GM21360 (cell line): ENCODE data around the gene TDRD12.
"Not testable (repeated sequence)": the region's sequence is repeated elsewhere in the genome, so short reads cannot be mapped to it uniquely, and the experiment has no call there.

Source experiments
- ATAC-seq: cut with Tn5 transposase; IDR thresholded peaks from one replicate; pipeline ENCODE4 v1.9.1; 2021; ENCODE audit warnings: mild to moderate bottlenecking, moderate library complexity; ENCODE audit not compliant: unreplicated experiment

Gene TDRD12

DNA sequence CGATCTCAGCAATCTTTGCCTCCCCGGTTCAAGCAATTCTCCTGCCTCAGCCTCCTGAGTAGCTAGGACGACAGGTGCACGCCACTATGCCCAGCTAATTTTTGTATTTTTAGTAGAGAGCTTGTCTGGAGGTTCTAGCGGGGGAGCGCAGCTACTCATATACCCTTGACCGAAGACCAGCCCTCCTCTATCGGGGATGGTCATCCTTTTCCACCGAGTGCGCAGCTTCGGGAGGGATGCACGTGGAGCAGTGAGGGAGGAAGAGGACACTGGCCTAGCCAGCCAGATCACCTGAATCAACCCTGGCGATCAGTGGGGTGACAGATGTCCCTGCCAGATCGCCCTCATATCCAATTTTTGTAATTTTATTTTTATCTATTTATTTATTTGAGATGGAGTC lies 143.2 kb downstream of the TDRD12 start:
- no peak for ATAC-seq

DNA sequence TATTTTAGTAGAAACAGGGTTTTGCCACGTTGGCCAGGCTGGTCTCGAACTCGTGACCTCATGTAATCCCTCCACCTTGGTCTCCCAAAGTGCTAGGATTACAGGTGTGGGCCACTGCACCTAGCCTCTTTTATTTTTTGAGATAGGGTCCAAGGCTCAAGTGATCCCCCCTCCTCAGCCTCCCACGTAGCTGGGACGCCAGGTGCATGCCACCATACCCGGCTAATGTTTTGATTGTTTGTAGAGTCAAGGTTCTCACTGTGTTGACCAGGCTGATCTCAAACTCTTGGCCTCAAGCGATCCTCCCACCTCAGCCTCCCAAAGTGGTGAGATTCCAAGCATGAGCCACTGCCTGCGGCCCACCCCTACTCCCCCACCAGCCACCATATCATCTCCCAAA lies 143.7 kb downstream of the TDRD12 start:
- ATAC-seq, result no peak

- no peak for ATAC-seq
These were observed 144.3 kb downstream of the TDRD12 start for GRCh38 chr19:32863841-32864240.

DNA sequence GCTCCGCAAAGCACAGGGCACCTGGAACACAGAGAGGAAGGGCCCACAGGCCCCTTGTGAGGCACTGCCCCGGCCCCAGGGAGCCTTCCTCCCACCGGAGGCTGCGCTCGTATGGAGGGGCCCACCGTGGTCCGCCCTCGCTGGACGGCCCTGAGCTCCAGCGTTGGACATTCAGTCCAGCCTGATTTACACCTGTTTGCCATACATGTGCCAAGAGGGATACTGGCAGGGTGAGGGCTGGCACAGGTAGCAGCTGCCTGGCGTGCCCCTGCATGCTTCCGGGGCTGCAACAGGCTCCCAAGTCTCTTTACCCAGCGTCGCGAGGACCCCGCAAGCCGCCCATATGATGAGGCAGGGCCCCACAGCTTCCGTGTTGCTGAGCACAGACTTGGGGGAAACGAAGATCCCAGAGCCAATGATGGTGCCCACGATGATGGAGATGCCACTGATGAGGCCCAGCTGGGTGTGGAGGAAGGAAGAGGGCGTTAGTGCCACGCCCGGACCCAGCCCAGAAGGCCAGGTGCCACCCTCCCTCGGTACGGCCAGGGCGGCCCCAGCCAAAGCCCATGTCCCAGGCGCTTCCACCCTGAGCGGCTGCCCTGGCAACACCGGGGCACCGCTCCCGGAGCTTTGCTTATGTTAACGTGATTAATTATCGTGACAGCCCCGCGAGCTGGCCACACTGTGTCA lies 144.9 kb downstream of the TDRD12 start:
- no peak for ATAC-seq

DNA sequence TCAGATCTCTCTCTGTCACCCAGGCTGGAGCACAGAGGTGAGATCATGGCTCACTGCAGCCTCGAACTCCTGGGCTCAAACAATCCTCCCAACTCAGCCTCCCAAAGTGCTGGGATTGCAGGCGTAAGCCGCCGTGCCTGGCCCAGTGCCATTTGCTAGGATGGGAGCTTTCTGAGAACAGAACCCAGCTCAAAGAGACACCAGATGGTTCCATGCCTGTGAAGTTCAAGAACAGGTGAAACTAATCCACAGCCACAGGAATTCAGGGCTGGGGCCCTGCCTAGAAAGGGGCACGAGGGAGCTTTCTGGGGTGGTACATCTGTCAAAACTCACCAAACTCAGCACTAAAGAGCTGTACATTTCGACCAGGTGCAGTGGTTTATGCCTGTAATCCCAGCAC lies 145.8 kb downstream of the TDRD12 start:
- no peak for ATAC-seq

DNA sequence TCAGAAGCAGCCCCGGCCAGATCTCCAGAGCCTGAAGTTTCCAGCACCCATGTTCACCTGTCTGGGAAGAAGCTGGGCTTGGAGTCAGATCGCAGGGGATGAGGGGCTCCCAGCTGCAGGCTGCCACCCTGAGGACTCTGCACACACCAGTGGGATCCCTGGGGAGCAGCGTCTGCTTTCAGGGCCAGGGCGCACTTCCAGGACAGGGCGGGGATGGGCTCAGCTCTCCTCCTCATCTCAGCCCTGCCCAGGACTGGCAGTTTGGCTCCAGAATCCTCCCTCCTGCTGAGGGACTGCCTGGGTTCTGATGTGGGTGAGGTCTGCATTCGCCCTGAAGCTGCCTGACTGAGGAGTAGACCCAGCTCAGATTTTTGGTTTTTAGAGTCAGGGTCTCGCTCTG lies 146.5 kb downstream of the TDRD12 start:
- ATAC-seq, result no peak

GRCh38 chr19:32866564-32867265 lies 147.1 kb downstream of the TDRD12 start:
- no peak for ATAC-seq

- ATAC-seq, result not testable (repeated sequence)
These were observed 147.9 kb downstream of the TDRD12 start for GRCh38 chr19:32867436-32867835.

DNA sequence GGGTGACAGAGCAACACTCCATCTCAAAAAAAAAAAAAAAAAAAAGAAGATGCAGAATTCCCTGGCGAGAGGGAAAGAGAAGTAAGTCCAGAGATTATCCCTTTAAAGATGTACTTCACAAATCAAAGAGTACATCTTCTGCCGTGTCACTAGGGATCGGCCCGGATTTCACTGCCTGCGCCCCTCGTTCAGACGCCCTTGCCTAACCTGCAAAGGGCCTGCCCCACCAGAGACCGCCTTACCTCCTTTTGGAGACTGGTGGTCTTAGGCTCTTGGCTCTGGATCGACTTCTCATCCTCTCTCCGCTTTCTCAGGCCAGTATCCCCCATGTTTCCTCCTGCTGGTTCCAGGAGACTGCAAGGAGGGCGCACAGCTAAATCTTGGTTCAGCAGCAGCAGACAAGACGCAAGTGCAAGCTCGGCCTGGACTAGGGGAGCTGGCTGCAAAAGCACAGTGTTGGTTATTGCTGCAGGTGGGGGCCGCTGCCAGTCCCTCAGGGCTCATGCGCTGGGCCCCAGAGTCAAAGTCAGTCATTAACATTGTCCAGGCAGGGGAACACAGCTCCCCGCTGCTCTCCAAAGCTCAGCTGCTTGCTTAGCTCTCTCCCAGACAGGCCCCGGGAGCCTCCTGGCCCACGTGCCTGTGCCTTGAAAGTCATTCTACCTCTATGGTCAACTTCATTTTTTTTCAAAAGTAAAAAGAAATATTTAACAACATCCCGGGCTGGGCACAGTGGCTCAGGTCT lies 148.8 kb downstream of the TDRD12 start:
- ATAC-seq, result no peak

- ATAC-seq, result no peak
These were observed 149.9 kb downstream of the TDRD12 start, which contains the start of gene SLC7A9 for GRCh38 chr19:32869369-32869965. Gene SLC7A9 (minus strand): TSS chr19:32869767. CDS start chr19:32868534, 1,233 bp downstream.

GRCh38 chr19:32869966-32870573 lies 150.5 kb downstream of the TDRD12 start:
- no peak for ATAC-seq

DNA sequence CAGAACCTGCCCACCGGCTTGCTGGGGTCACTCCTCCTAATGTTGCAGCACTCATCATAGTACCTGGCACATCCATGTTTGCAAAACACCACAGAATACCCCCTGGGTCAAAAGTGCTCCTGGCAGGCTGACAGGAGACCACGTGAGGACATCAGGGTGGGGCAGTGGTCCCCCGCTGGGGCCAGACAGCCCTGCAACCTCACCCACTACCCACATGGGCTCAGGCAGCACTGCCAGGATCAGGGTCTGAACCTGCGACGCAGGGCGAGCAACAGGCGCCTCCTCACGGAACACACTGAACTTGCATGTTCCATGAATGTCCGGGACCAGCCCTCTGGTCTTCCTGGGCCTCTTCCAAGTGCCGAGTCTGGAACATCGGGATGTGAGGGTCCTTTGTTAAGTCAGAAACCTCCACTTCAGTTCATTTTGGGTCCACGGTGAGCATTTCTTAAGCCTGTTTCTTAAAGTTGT lies 151.4 kb downstream of the TDRD12 start:
- ATAC-seq, result no peak

- ATAC-seq, result no peak
These were observed 152.8 kb downstream of the TDRD12 start for GRCh38 chr19:32872391-32872790.

- ATAC-seq, result no peak
These were observed 153.8 kb downstream of the TDRD12 start for GRCh38 chr19:32873247-32873959.

GRCh38 chr19:32874605-32875004 lies 155.0 kb downstream of the TDRD12 start:
- ATAC-seq, result no peak

GRCh38 chr19:32875428-32875827 lies 155.9 kb downstream of the TDRD12 start:
- ATAC-seq, result no peak

DNA sequence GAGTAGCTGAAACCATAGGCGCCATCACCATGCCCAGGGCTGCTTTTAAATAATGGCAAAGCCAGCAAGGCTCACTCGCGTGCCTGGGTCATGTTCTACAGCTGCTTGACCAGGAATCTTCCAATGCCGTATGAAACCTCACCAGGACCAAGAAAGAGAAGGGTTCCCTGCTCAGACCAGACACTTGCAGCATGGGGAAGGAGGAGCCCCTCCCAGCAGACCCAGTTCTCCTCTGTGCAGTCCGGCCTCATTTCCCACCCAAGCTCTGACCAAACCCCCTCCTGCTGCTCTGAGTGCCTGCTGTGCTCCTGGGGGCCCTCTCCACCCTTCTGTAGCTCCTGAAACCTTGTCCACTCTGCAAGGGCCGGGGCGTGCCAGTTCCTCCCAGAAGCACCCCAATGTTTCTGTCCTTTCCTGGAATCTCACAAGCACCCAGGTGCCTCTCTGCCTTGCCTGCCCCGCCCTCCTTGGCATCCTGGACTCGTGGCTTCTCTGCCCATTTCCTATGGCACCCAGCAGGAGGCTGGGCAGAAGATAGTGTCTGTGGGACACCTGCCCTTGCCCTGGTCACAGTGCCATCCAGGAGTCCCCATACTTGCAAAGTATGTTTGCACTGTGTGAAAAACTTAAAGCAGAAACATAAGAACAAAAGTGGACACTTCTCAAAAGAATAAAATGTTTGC lies 156.8 kb downstream of the TDRD12 start:
- no peak for ATAC-seq

- ATAC-seq, result no peak
These were observed 157.3 kb downstream of the TDRD12 start for GRCh38 chr19:32876919-32877285.
